Colon (tissue), 2 donors: ENCODE data around the gene DAB2IP.

Source experiments
- FAIRE-seq: peaks from 2 replicates; lab custom pipeline; 2012; peaks lifted over from hg19 to GRCh38; lab: Jason Lieb, UNC
- donor health status: control.
- donor health status: control.

The DAB2IP gene

DNA sequence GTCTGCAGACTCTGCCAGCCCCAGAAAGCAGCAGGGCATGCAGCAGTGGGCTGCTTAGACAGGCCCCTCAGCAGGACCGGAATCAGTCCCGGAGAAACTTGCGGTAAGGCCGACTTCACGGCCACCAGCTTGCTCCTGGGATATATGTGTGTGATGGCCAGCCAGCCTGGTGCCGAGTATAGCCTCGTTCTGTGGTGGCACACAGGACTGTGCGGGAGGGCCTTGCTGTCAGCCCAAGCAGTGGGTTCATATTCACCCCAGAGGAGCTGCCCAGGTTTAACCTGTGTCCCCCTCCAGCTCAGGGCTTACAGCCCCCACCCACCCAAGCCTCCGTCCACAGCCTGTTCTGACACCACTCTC is 112.9 kb downstream of the DAB2IP start:
- no peak for FAIRE-seq

DNA sequence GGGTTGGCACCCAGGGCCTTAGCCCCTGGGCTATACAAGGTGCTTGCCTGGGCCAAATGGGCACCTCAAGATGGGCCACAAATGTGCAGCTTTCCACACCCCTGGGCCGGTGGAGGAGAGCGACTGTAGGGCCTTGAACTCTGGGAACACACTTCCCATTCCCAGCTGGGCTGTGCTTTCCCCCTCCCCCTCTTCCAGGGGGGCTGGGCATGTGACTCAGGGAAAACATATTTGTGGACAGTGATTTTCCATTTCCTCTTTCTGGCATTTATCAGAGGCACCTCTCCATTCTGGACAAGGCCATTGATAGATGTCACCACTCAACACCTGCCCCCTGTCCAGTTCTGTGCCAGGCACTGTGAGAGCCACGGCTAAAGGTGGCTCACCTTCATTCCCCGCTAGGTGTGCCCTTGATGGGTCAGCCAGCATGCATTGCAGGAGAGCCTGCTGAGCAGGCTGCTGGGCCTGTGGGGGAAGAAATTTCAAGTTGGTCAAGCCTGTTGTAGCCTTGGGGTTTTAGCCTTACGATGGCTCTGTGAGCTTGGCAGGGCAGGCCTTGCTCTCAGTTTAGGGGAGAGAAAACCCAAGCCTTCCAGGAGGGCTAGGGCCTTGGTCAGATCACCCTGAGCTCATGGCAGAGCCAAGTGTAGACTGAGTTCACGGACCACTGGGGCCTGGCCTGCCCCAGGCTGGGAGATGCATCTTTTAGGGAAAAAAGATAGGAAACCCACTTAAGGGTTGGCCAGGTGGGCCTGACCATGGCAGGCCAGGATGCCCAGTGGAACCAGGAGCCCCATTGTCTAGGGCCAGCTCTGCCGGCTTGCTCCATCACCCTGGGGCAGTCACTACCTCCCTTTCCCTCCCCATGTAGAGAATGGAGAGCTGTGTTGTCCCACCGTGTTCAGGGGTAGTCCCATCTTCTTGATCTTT is 113.9 kb downstream of the DAB2IP start:
- no peak for FAIRE-seq

DNA sequence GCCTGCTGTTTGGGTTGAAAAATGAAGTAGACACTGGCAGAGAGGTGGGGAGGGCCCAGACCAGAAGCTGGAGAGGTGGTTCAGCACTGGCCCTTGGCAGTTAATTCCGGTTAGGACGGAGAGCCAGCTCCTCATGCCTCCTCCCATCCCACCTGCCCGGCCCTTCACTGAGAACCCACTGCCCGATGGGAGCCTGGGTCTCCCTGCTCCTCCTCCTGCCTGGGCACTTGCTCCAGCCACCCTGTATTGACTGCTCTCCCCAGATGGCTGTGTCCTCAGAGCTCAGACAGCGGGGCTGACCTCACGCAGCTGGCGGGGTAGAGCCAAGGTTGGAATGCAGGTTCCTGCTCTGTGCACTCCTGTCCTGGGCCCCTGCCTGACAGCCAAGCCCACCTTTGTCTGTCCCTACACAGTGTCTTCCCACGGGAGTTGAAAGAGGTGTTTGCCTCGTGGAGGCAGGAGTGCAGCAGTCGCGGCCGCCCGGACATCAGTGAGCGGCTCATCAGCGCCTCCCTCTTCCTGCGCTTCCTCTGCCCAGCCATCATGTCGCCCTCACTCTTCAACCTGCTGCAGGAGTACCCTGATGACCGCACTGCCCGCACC is 114.7 kb downstream of the DAB2IP start:
- no peak for FAIRE-seq

DNA sequence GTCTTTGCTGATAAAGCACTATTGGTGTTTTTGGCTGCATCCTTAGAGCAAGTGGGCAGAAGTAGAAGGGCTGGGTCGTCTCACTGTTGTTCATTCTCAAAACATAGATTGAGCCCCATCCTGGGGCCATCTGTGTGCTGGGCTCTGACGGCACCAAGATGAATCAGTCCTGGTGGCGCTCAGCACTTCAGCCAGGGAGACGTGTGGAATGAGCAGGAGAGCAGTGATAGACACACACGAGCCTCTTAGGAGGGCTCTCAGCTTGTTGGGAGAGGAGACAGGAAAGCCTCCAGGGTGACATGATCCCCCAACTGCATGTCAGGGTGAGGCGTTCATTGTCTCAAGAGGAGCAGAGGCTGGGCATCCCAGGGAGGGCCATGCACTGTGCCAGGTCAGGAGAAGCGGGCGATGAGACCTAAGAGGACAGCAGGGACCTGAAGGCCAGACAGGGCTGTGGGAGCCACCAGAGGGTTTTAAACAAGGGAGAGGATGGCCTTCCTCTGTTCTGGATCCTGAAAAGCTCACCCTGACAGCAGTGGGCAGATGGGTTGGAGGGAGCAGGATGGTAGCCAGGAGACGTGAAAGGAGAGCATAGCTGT is 115.8 kb downstream of the DAB2IP start:
- no peak for FAIRE-seq

DNA sequence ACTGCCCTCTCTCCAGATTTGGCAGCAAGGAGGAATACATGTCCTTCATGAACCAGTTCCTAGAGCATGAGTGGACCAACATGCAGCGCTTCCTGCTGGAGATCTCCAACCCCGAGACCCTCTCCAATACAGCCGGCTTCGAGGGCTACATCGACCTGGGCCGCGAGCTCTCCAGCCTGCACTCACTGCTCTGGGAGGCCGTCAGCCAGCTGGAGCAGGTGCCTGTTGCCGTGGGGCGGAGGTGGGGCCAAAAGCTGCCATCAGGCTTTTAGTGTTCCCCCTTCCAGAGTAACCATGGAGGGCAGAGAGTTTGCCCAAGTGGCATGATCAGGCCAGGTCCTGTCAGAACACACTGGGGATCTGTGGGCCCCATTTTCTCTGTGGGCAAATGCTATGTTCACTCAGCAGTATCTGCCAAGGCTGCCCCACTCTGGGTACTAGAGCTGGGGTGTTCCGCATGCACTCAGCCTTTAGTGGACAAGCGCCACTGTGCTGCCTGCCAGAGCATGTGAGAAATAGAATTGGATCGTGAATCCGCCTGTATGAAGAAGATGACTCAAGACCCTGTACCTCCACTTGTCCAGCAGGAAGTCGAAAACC is 117.1 kb downstream of the DAB2IP start:
- no peak for FAIRE-seq

DNA sequence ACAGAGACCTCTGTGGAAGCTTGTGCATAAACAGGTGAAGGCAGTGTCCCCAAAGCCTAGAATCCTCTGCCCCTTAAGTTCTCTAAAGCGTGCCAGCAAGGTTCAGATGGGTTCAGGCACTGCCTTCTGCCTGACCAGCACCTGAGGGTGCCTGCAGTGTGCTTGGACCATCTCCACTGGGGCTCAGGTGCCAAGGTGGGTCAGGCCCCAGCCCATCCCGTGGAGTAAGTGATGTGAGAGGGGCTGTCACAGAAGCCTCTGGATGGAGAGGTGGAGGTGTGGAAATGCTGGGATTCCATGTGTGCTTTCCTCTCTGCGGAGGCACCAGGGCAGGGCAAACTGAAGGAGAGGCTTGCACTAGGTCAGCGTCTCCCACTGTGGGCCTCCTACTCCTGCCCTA is 118.5 kb downstream of the DAB2IP start:
- FAIRE-seq = no peak

- no peak for FAIRE-seq
Measured at GRCh38 chr9:121770415-121771273, 119.2 kb downstream of the DAB2IP start.

- no peak for FAIRE-seq
Measured at GRCh38 chr9:121771418-121771817, 120.0 kb downstream of the DAB2IP start.

GRCh38 chr9:121771851-121772599 is 120.6 kb downstream of the DAB2IP start:
- no peak for FAIRE-seq

- FAIRE-seq = no peak
Measured at GRCh38 chr9:121772600-121773285, 121.3 kb downstream of the DAB2IP start.

DNA sequence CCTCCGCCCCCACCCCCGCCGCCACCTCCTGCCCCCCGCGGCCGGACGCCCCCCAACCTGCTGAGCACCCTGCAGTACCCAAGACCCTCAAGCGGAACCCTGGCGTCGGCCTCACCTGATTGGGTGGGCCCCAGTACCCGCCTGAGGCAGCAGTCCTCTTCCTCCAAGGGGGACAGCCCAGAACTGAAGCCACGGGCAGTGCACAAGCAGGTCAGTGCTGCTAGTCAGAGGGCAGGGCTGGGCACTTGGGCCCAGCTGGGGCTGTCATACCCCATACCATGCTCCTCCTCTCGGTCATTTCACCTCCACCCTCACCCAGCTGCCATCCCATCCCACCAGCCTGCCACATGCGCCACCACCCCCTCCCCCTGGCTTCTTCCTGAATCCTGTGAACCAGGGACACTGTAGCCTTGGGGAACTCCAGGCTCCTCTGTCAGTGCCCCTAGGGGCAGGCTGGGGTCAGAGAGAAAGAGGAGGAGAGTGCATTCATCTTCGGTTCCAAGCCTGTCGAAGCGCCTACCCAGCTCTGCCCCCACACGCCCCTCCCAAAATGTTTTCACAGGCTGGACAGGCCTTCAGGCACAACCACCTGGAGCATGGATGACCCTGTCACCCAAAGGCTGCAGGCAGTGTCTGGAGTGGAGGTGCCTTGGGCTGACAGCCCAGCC is 122.0 kb downstream of the DAB2IP start:
- FAIRE-seq = no peak

GRCh38 chr9:121773954-121774714 is 122.7 kb downstream of the DAB2IP start:
- no peak for FAIRE-seq

DNA sequence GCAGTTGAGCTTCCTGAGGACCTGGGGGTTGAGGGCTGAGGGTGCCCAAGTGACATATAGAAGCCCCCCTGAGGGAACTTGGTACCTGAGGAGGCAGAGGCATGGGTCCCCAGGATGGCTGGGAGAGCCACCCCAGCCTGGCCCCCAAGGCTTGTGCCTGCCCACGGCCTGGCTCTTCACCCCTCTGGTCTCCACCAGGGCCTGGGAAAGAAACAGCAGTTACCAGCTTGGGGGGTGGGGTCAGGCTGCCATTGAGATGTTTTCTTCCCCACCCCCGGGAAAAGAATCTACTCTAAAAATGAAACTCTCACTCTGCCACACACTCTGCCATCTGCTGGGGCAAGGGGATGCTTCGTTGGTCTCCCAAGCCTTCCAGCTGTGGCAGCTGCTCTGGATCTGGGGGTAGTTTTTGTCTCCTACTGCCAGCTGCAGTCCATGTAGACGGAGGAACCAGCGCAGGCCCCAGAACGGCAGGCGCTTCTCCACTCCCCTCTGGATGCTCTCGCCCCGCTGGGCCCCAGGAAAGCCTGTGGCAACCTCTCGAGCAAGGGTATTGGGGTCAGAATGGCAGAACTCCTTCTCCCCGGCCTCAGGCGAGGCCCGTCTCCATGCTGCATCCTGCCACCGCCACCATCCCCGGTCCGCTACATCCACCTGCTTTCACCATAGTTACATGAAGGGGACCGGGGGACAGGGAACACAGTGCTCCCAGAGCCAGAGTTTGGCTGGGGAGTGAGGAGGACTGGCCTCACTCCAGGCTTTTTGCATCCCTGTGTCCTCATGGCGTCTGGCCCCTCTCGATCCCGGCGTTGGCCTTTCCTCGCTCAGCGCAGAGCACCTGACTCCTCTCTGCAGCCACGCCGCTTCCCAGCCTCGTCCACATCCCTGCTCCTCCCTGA is 123.5 kb downstream of the DAB2IP start:
- FAIRE-seq = no peak

DNA sequence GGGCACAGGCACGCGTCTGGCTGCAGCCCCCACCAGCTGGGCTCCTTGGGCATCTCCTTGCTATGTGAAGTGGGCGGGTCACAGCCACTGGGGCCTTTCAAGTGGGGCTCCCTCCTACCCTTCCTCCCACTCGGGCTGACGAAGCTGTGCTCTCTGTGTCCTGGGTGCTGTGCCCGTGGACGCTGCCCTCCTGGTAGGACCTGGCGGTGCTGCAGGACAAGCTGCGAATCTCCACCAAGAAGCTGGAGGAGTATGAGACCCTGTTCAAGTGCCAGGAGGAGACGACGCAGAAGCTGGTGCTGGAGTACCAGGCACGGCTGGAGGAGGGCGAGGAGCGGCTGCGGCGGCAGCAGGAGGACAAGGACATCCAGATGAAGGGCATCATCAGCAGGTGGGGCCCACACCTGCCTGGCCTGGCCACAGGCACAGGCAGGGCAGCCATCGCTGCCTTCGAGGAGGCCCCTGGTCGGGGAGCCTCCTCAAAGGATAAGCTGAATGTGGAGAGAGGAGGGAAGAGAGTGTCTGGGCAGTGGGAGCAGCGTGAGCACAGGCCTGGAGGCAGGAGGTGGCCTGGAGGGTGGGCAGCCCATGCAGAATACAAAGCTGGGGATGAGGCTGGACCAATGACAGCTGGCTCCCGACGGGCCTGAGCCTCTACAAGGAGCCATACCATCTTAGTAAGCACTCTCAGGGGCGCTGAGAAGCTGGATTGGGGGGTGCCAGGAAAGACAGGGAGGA is 124.7 kb downstream of the DAB2IP start:
- no peak for FAIRE-seq

- FAIRE-seq = no peak
Measured at GRCh38 chr9:121776739-121777637, 125.6 kb downstream of the DAB2IP start.
